ENCODE data around the gene DSC2. TPM values are rescaled to one million over a fixed set of nuclear protein-coding genes. Genes with fewer than 3 reads are reported as not detected.

Gene DSC2
- total and polyA plus RNA-seq, 11 donors: 6.3 to 37.2 (median 26.9) TPM

DNA sequence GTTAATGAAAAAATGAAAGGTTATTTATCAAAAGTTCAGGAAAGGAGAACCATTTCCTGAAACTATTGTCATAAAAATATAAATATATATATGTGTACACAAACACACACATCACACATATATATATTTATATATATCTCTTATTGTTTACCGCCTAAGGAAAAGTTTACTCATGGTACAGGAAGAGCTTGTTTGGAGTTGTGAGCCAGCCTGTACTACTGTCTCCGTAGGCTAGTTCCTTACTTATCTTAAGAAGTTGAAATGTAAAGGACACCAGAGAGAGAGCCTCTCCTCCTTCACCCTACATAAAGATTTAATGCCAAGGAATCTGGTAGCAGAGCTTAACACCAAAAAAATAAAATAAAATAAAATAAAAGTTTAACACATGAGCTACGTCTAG, 40.8 kb upstream of the DSC2 start:
- Histone ChIP-seq H3K4me3 (no peak overlapping the region), H3K9me3 (no peaks in the 10 kb centered on the region), H3K4me1 (no peaks in the 10 kb centered on the region), H3K36me3 (no peaks in the 10 kb centered on the region), H3K27me3 (no peaks in the 10 kb centered on the region), H3K27ac (no peak overlapping the region)
- intact Hi-C loops (cut with DNase I): no loop called here
- TF ChIP-seq, protein P1, sequence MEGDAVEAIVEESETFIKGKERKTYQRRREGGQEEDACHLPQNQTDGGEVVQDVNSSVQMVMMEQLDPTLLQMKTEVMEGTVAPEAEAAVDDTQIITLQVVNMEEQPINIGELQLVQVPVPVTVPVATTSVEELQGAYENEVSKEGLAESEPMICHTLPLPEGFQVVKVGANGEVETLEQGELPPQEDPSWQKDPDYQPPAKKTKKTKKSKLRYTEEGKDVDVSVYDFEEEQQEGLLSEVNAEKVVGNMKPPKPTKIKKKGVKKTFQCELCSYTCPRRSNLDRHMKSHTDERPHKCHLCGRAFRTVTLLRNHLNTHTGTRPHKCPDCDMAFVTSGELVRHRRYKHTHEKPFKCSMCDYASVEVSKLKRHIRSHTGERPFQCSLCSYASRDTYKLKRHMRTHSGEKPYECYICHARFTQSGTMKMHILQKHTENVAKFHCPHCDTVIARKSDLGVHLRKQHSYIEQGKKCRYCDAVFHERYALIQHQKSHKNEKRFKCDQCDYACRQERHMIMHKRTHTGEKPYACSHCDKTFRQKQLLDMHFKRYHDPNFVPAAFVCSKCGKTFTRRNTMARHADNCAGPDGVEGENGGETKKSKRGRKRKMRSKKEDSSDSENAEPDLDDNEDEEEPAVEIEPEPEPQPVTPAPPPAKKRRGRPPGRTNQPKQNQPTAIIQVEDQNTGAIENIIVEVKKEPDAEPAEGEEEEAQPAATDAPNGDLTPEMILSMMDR (IDR thresholded peaks at IDR 0.05): no peak
- no peak for TF ChIP-seq POLR2A (IDR thresholded peaks at IDR 0.05)
- WGBS, 4 donors: 80 to 87% (median 84%) methylated on average over 3 of the region's 3 CpGs
- DNase-seq (no peak), ATAC-seq (no peak)

DNA sequence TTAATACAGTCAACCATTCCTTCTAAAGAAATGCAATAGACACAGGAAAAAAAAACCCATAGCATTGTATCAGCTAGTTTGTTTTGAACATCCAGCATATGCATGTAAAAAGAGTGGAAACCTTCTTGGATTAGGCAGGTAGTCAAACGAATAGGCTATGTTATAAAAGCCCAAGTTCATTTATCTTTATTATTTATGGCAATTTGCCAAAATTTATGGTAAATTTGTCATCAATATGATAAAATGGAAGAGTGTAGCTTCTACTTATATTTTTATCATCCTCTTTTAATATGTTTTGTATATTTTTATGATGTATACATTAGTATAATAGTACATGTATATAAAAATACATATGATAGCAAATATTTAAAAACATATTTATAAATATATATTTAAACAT, 36.5 kb upstream of the DSC2 start:
- WGBS, 4 donors: 67 to 84% (median 72%) methylated on average over 1 of the region's 1 CpG
- H3K27ac ChIP-seq: no peak overlapping the region
- H3K4me3 ChIP-seq: no peak overlapping the region
- intact Hi-C loops (cut with DNase I): loop anchor here in 1 of 10 donors (10.0 kb wide), 1 partner anchor 56 kb away; no protein-coding TSS in a partner anchor
- H3K9me3 ChIP-seq: no peaks in the 10 kb centered on the region
- no peak for DNase-seq
- no peak for TF ChIP-seq POLR2A (IDR thresholded peaks at IDR 0.05)
- TF ChIP-seq, protein P1 (IDR thresholded peaks at IDR 0.05): no peak
- H3K27me3 ChIP-seq: no peaks in the 10 kb centered on the region
- no peak for ATAC-seq
- no peaks in the 10 kb centered on the region for H3K36me3 ChIP-seq
- no peaks in the 10 kb centered on the region for H3K4me1 ChIP-seq

DNA sequence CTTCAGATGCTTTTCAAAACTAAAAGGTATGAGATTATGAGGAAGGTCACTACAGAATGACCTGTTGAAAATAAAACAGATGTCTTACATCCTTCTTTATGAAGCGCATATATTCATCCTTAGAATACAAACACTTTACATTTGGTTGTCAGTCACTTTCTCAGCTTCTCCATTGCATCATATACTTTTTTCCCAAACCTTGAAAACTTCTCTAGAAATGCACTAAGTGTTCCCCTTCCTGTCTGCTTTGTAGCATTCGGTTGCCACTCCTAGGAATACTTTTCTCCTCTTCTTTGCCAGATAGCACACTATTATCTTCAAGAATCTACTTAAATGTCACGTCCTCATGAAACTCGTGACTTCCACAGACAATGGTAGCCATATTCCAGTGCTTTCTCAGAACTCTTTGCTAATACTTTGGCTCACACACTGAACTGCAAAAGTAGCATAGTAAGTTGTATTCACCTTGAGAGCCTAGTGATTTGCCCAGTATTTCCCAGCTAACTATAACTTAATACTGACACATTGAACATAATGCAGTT, 32.8 kb upstream of the DSC2 start:
- ATAC-seq (no peak), DNase-seq (no peak)
- intact Hi-C loops (cut with DNase I): loop anchor here in 1 of 10 donors (10.0 kb wide), 1 partner anchor 60 kb away; no protein-coding TSS in a partner anchor
- no peak for TF ChIP-seq POLR2A (IDR thresholded peaks at IDR 0.05)
- TF ChIP-seq, protein P1 (IDR thresholded peaks at IDR 0.05): no peak
- no peaks in the 10 kb centered on the region for H3K27me3 ChIP-seq
- no peak overlapping the region for H3K4me3 ChIP-seq
- no peaks in the 10 kb centered on the region for H3K4me1 ChIP-seq
- no peak overlapping the region for H3K27ac ChIP-seq
- WGBS, 4 donors: 74 to 83% (median 78%) methylated on average over 4 of the region's 4 CpGs
- H3K9me3 ChIP-seq: no peaks in the 10 kb centered on the region
- no peaks in the 10 kb centered on the region for H3K36me3 ChIP-seq

DNA sequence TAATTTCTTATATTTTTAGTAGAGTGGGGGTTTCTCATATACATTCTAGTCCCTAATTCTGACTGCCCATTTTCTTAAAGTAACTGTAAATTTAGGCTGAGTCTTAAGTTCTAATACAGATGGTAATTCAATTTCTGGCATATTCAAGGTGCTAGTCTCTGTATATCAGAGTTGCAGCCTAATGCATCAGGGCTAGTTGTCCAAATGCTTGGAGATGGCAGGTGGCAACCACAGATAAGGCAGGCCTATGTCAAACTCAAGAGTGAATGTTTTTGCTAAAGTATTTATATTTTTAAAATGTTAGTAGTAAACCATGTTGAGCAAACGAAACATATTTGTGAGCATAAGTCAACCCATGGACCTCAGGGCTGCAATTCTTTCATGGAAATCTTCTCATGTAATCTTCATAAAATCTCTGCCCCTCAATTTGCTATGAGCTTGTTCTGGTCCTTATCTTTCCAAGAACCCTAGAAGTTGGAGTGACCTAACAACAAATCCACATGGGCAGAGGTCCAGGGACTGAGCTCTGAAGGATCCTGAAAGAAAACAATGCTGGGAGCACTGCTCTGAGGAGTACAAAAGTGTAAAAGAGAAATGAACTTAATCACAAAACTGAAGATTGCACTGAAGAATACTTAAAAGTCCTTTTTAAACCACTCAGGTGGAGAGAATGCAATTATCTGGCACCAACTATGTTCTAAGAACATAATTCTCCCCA, 27.3 kb upstream of the DSC2 start:
- Histone ChIP-seq H3K36me3 (no peaks in the 10 kb centered on the region), H3K27me3 (no peaks in the 10 kb centered on the region), H3K9me3 (no peaks in the 10 kb centered on the region), H3K27ac (no peak overlapping the region), H3K4me1 (no peaks in the 10 kb centered on the region), H3K4me3 (no peak overlapping the region)
- ATAC-seq: no peak
- DNase-seq: no peak
- TF ChIP-seq, protein P1 (IDR thresholded peaks at IDR 0.05): no peak
- TF ChIP-seq POLR2A (IDR thresholded peaks at IDR 0.05): no peak
- intact Hi-C loops (cut with DNase I): loop anchor here in 1 of 10 donors (10.0 kb wide), 1 partner anchor 65 kb away; no protein-coding TSS in a partner anchor
- 50 to 92% (median 76%) methylated on average over 1 of the region's 1 CpG for WGBS, 4 donors

Data from heart left ventricle (tissue), 16 donors.